Ammon's horn (tissue), 1 donor: ENCODE data around the gene CD200.
"Not testable (repeated sequence)": the region's sequence is repeated elsewhere in the genome, so short reads cannot be mapped to it uniquely, and the experiment has no call there.

Experiments used
- DNase-seq: peaks from one replicate; pipeline ENCODE4 v3.0.0-alpha.2; 2016; ENCODE audit warnings: low spot score

CD200 gene

GRCh38 chr3:112357930-112358780, 25.2 kb downstream of the CD200 start:
- DNase-seq, result no peak

- DNase-seq, result no peak
Observed at GRCh38 chr3:112360561-112360960, 27.6 kb downstream of the CD200 start.

- no peak for DNase-seq
Observed at GRCh38 chr3:112362221-112362620, 29.3 kb downstream of the CD200 start.

GRCh38 chr3:112364291-112364690, 31.3 kb downstream of the CD200 start:
- DNase-seq, result no peak

- no peak for DNase-seq
Observed at GRCh38 chr3:112365035-112365434, 32.1 kb downstream of the CD200 start.

- no peak for DNase-seq
Observed at GRCh38 chr3:112365636-112366035, 32.7 kb downstream of the CD200 start.

- no peak for DNase-seq
Observed at GRCh38 chr3:112366522-112366921, 33.6 kb downstream of the CD200 start.

GRCh38 chr3:112371569-112371968, 38.6 kb downstream of the CD200 start:
- DNase-seq, result no peak

- DNase-seq, result no peak
Observed at GRCh38 chr3:112372396-112372795, 39.4 kb downstream of the CD200 start.

- DNase-seq, result no peak
Observed at GRCh38 chr3:112373476-112373875, 40.5 kb downstream of the CD200 start.

- no peak for DNase-seq
Observed at GRCh38 chr3:112373924-112374323, 41.0 kb downstream of the CD200 start.

GRCh38 chr3:112374333-112374734, 41.4 kb downstream of the CD200 start:
- DNase-seq, result no peak

- no peak for DNase-seq
Observed at GRCh38 chr3:112375117-112375516, 42.2 kb downstream of the CD200 start.

GRCh38 chr3:112376241-112376911, 43.4 kb downstream of the CD200 start:
- DNase-seq, result no peak

GRCh38 chr3:112376992-112377391, 44.0 kb downstream of the CD200 start:
- no peak for DNase-seq

- no peak for DNase-seq
Observed at GRCh38 chr3:112377568-112378071, 44.7 kb downstream of the CD200 start.

- not testable (repeated sequence) for DNase-seq
Observed at GRCh38 chr3:112378347-112378746, 45.4 kb downstream of the CD200 start.

GRCh38 chr3:112379020-112379690, 46.2 kb downstream of the CD200 start:
- peak; percentile 11 for DNase-seq

- no peak for DNase-seq
Observed at GRCh38 chr3:112381673-112382542, 49.0 kb downstream of the CD200 start.

GRCh38 chr3:112382543-112383160, 49.7 kb downstream of the CD200 start:
- DNase-seq, result no peak

- no peak for DNase-seq
Observed at GRCh38 chr3:112384769-112385168, 51.8 kb downstream of the CD200 start.
